HepG2 (cell line): Measurements from ENCODE around the gene DAO. TPM values are rescaled to one million over a fixed set of nuclear protein-coding genes. Genes with fewer than 3 reads are reported as not detected.

Experiments used
- ARID5B ChIP-seq: IDR thresholded peaks from 2 replicates; pipeline ENCODE4 v1.4.0; 2020; ENCODE audit warnings: mild to moderate bottlenecking, missing genetic modification reagents
- FOXC1 ChIP-seq: sonication (generic); formaldehyde crosslinking; IDR thresholded peaks from 2 replicates; pipeline ENCODE4 v1.8.0; 2022; ENCODE audit warnings: mild to moderate bottlenecking, missing genetic modification reagents, borderline replicate concordance
- GMEB1 ChIP-seq: sonication (generic); formaldehyde crosslinking; IDR thresholded peaks from 2 replicates; pipeline ENCODE4 v1.5.1; 2020; ENCODE audit warnings: missing genetic modification reagents, mild to moderate bottlenecking, borderline replicate concordance
- TEAD2 ChIP-seq: sonication (generic); formaldehyde crosslinking; IDR thresholded peaks from 2 replicates; pipeline ENCODE4 v1.9.0; 2021; ENCODE audit warnings: missing genetic modification reagents
- polyA plus RNA-seq, 8 experiments: library from polyadenylated mRNA; depleted of rRNA in 3 of 8; stranded (reverse) in 7 of 8; unstranded in 1 of 8; fragments of >200 nt; fragmentation: Illumina TruSeq in 4 of 8; extraction: Trizol in 4 of 8; gene quantifications; 2 replicates each; pipeline versions ENCODE4 v1.2.1 to v1.2.3, GENCODE V29; 2011 to 2016; ENCODE audit warnings: low read depth in 4 of 8, missing spikeins in 1 of 8, mixed read lengths in 1 of 8; ENCODE audit not compliant: insufficient read depth in 1 of 8
- total RNA-seq, 5 experiments: library from RNA; depleted of rRNA; stranded (reverse); fragments of >200 nt; fragmentation: Illumina TruSeq; extraction: Trizol; gene quantifications; 2 replicates each; pipeline ENCODE4 v1.2.3, GENCODE V29; 2016; ENCODE audit warnings: low read depth in 1 of 5
- TF ChIP-seq, protein P1 (sequence below), 2 experiments: sonication (generic) in 1 of 2; formaldehyde crosslinking in 1 of 2; IDR thresholded peaks; 2 replicates each; pipeline versions ENCODE4 v1.5.1 to v1.6.1; 2011 to 2020; ENCODE audit warnings: borderline replicate concordance in 1 of 2, low read depth in 1 of 2, low read length in 1 of 2, mild to moderate bottlenecking in 1 of 2, missing genetic modification reagents in 1 of 2, moderate library complexity in 1 of 2

The DAO gene
- total and polyA plus RNA-seq, 2 of the 13 experiments (the other 11 are each of a cell fraction or from before 2014, with no cell fraction given) = 0.34 to 0.82 TPM

- no peak for TF ChIP-seq ARID5B (CRISPR knock-in tag)
- TF ChIP-seq, protein P1, sequence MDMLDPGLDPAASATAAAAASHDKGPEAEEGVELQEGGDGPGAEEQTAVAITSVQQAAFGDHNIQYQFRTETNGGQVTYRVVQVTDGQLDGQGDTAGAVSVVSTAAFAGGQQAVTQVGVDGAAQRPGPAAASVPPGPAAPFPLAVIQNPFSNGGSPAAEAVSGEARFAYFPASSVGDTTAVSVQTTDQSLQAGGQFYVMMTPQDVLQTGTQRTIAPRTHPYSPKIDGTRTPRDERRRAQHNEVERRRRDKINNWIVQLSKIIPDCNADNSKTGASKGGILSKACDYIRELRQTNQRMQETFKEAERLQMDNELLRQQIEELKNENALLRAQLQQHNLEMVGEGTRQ (IDR thresholded peaks at IDR 0.05; ENCODE audit: low read depth, low read length) = no peak
- TF ChIP-seq, protein P1 (CRISPR knock-in tag; IDR thresholded peaks at IDR 0.05; ENCODE audit: borderline replicate concordance) = no peak
- no peak for TF ChIP-seq TEAD2 (CRISPR knock-in tag)
- 0 out of 2 replicates have a peak, but pooled peaks have one; percentile 52 for TF ChIP-seq FOXC1 (CRISPR knock-in tag)
- no peak for TF ChIP-seq GMEB1 (CRISPR knock-in tag)
Observed at GRCh38 chr12:108884116-108885012, 4.5 kb downstream of the DAO start (continued).
